ENCODE results near the gene CASP5.

CASP5 gene

GRCh38 chr11:104997288-104997687 is 25.7 kb downstream of the CASP5 start:
- H3K4ac ChIP-seq (ENCODE audit: low read length) = no peak overlapping the region
- no CpG with 5 or more reads among the region's 6 CpGs for WGBS, 2 donors (ENCODE audit: extremely low coverage in 2 of 2, insufficient read length in 2 of 2, insufficient replicate concordance in 1 of 2)

GRCh38 chr11:104995001-104995408 is 28.0 kb downstream of the CASP5 start:
- H3K9ac ChIP-seq (ENCODE audit: low read depth, low read length, poor library complexity) = no peak overlapping the region
- no peak overlapping the region for H2BK12ac ChIP-seq (ENCODE audit: low read length)
- no peak for DNase-seq (ENCODE audit: low spot score)
- no peaks in the 10 kb centered on the region for H3K27me3 ChIP-seq (ENCODE audit: control insufficient read depth in 3 of 3, insufficient read depth in 3 of 3, low read depth in 1 of 3, low read length in 3 of 3)
- no CpG with 5 or more reads among the region's 2 CpGs for WGBS, 2 donors (ENCODE audit: extremely low coverage in 2 of 2, insufficient read length in 2 of 2, insufficient replicate concordance in 1 of 2)
- no peak overlapping the region for H2BK5ac ChIP-seq (ENCODE audit: low read length)
- no peak overlapping the region for H3K4ac ChIP-seq (ENCODE audit: low read length)
- no peaks in the 10 kb centered on the region for H3K79me1 ChIP-seq (ENCODE audit: low read depth, low read length)
- no peak overlapping the region for H3K4me3 ChIP-seq (ENCODE audit: low read length in 2 of 2)
- no peak overlapping the region for H3K14ac ChIP-seq (ENCODE audit: low read length)
- no peak overlapping the region for H2BK120ac ChIP-seq (ENCODE audit: low read depth, low read length)
- peak overlapping the region; percentile 76 for H2AFZ ChIP-seq (ENCODE audit: low read length)
- H3K27ac ChIP-seq (replicated peaks; ENCODE audit: low read length) = no peak overlapping the region
- H3K18ac ChIP-seq (ENCODE audit: low read length) = no peak overlapping the region
- H2AK5ac ChIP-seq (ENCODE audit: low read depth, low read length) = no peak overlapping the region
- no peak overlapping the region for H3K23ac ChIP-seq (ENCODE audit: low read depth, low read length, poor library complexity)
- H3K9me3 ChIP-seq (replicated peaks in 1 of 2; ENCODE audit: control insufficient read depth in 2 of 2, insufficient read depth in 1 of 2, low read depth in 1 of 2, low read length in 2 of 2) = no peaks in the 10 kb centered on the region
- H3K4me2 ChIP-seq (ENCODE audit: insufficient read depth, low read length, poor library complexity, severe bottlenecking) = no peak overlapping the region
- H4K8ac ChIP-seq (ENCODE audit: low read depth, low read length) = no peak overlapping the region
- no peaks in the 10 kb centered on the region for H3K4me1 ChIP-seq (ENCODE audit: control insufficient read depth in 2 of 2, insufficient read depth in 1 of 2, low read depth in 1 of 2, low read length in 2 of 2)
- H2BK15ac ChIP-seq (ENCODE audit: low read length) = no peak overlapping the region
- H3K36me3 ChIP-seq (replicated peaks in 1 of 2; ENCODE audit: control insufficient read depth in 2 of 2, insufficient read depth in 2 of 2, low read length in 2 of 2) = no peaks in the 10 kb centered on the region
- H4K91ac ChIP-seq (ENCODE audit: low read depth, low read length, poor library complexity) = no peak overlapping the region

More at GRCh38 chr11:104997288-104997687, 25.7 kb downstream of the CASP5 start:
- H3K79me1 ChIP-seq (ENCODE audit: low read depth, low read length) = no peaks in the 10 kb centered on the region
- no peaks in the 10 kb centered on the region for H3K27me3 ChIP-seq (ENCODE audit: control insufficient read depth in 3 of 3, insufficient read depth in 3 of 3, low read depth in 1 of 3, low read length in 3 of 3)
- H3K14ac ChIP-seq (ENCODE audit: low read length) = no peak overlapping the region
- H3K9ac ChIP-seq (ENCODE audit: low read depth, low read length, poor library complexity) = no peak overlapping the region
- no peak overlapping the region for H4K8ac ChIP-seq (ENCODE audit: low read depth, low read length)
- no peak overlapping the region for H2BK12ac ChIP-seq (ENCODE audit: low read length)
- no peaks in the 10 kb centered on the region for H3K9me3 ChIP-seq (replicated peaks in 1 of 2; ENCODE audit: control insufficient read depth in 2 of 2, insufficient read depth in 1 of 2, low read depth in 1 of 2, low read length in 2 of 2)
- no peaks in the 10 kb centered on the region for H3K4me1 ChIP-seq (ENCODE audit: control insufficient read depth in 2 of 2, insufficient read depth in 1 of 2, low read depth in 1 of 2, low read length in 2 of 2)
- no peak overlapping the region for H2AK5ac ChIP-seq (ENCODE audit: low read depth, low read length)
- no peak overlapping the region for H3K27ac ChIP-seq (replicated peaks; ENCODE audit: low read length)
- no peak for DNase-seq (ENCODE audit: low spot score)
- no peaks in the 10 kb centered on the region for H3K36me3 ChIP-seq (replicated peaks in 1 of 2; ENCODE audit: control insufficient read depth in 2 of 2, insufficient read depth in 2 of 2, low read length in 2 of 2)
- no peak overlapping the region for H3K18ac ChIP-seq (ENCODE audit: low read length)
- no peak overlapping the region for H2BK5ac ChIP-seq (ENCODE audit: low read length)
- no peak overlapping the region for H4K91ac ChIP-seq (ENCODE audit: low read depth, low read length, poor library complexity)
- peak overlapping the region; percentile 45 for H2AFZ ChIP-seq (ENCODE audit: low read length)
- H3K4me3 ChIP-seq (ENCODE audit: low read length in 2 of 2) = no peak overlapping the region
- no peak overlapping the region for H2BK15ac ChIP-seq (ENCODE audit: low read length)
- H3K23ac ChIP-seq (ENCODE audit: low read depth, low read length, poor library complexity) = no peak overlapping the region
- H2BK120ac ChIP-seq (ENCODE audit: low read depth, low read length) = no peak overlapping the region
- H3K4me2 ChIP-seq (ENCODE audit: insufficient read depth, low read length, poor library complexity, severe bottlenecking) = no peak overlapping the region

- no peak overlapping the region for H3K14ac ChIP-seq (ENCODE audit: low read length)
- no peaks in the 10 kb centered on the region for H3K4me1 ChIP-seq (ENCODE audit: control insufficient read depth in 2 of 2, insufficient read depth in 1 of 2, low read depth in 1 of 2, low read length in 2 of 2)
- no peak overlapping the region for H2AFZ ChIP-seq (ENCODE audit: low read length)
- no peaks in the 10 kb centered on the region for H3K27me3 ChIP-seq (ENCODE audit: control insufficient read depth in 3 of 3, insufficient read depth in 3 of 3, low read depth in 1 of 3, low read length in 3 of 3)
- H2AK5ac ChIP-seq (ENCODE audit: low read depth, low read length) = no peak overlapping the region
- no peak for DNase-seq (ENCODE audit: low spot score)
- H3K27ac ChIP-seq (replicated peaks; ENCODE audit: low read length) = no peak overlapping the region
- no peaks in the 10 kb centered on the region for H3K36me3 ChIP-seq (replicated peaks in 1 of 2; ENCODE audit: control insufficient read depth in 2 of 2, insufficient read depth in 2 of 2, low read length in 2 of 2)
- H2BK5ac ChIP-seq (ENCODE audit: low read length) = no peak overlapping the region
- no peak overlapping the region for H3K4me3 ChIP-seq (ENCODE audit: low read length in 2 of 2)
- no CpG with 5 or more reads among the region's 1 CpG for WGBS, 2 donors (ENCODE audit: extremely low coverage in 2 of 2, insufficient read length in 2 of 2, insufficient replicate concordance in 1 of 2)
- H3K9ac ChIP-seq (ENCODE audit: low read depth, low read length, poor library complexity) = no peak overlapping the region
- H4K91ac ChIP-seq (ENCODE audit: low read depth, low read length, poor library complexity) = no peak overlapping the region
- H3K9me3 ChIP-seq (replicated peaks in 1 of 2; ENCODE audit: control insufficient read depth in 2 of 2, insufficient read depth in 1 of 2, low read depth in 1 of 2, low read length in 2 of 2) = no peaks in the 10 kb centered on the region
- H2BK120ac ChIP-seq (ENCODE audit: low read depth, low read length) = no peak overlapping the region
- no peak overlapping the region for H3K4ac ChIP-seq (ENCODE audit: low read length)
- H2BK15ac ChIP-seq (ENCODE audit: low read length) = no peak overlapping the region
- no peak overlapping the region for H4K8ac ChIP-seq (ENCODE audit: low read depth, low read length)
- H3K23ac ChIP-seq (ENCODE audit: low read depth, low read length, poor library complexity) = no peak overlapping the region
- H3K79me1 ChIP-seq (ENCODE audit: low read depth, low read length) = no peaks in the 10 kb centered on the region
- no peak overlapping the region for H3K18ac ChIP-seq (ENCODE audit: low read length)
- no peak overlapping the region for H2BK12ac ChIP-seq (ENCODE audit: low read length)
- H3K4me2 ChIP-seq (ENCODE audit: insufficient read depth, low read length, poor library complexity, severe bottlenecking) = no peak overlapping the region
These were observed 30.2 kb downstream of the CASP5 start for GRCh38 chr11:104992781-104993180.

- H3K36me3 ChIP-seq (replicated peaks in 1 of 2; ENCODE audit: control insufficient read depth in 2 of 2, insufficient read depth in 2 of 2, low read length in 2 of 2) = no peaks in the 10 kb centered on the region
- H4K91ac ChIP-seq (ENCODE audit: low read depth, low read length, poor library complexity) = no peak overlapping the region
- no peaks in the 10 kb centered on the region for H3K79me1 ChIP-seq (ENCODE audit: low read depth, low read length)
- no peak overlapping the region for H2BK15ac ChIP-seq (ENCODE audit: low read length)
- H3K4me3 ChIP-seq (ENCODE audit: low read length in 2 of 2) = no peak overlapping the region
- no peak overlapping the region for H2AK5ac ChIP-seq (ENCODE audit: low read depth, low read length)
- no peak overlapping the region for H3K9ac ChIP-seq (ENCODE audit: low read depth, low read length, poor library complexity)
- no peak for DNase-seq (ENCODE audit: low spot score)
- no peak overlapping the region for H2BK5ac ChIP-seq (ENCODE audit: low read length)
- no peaks in the 10 kb centered on the region for H3K9me3 ChIP-seq (replicated peaks in 1 of 2; ENCODE audit: control insufficient read depth in 2 of 2, insufficient read depth in 1 of 2, low read depth in 1 of 2, low read length in 2 of 2)
- H3K23ac ChIP-seq (ENCODE audit: low read depth, low read length, poor library complexity) = no peak overlapping the region
- no peak overlapping the region for H3K4ac ChIP-seq (ENCODE audit: low read length)
- H3K27ac ChIP-seq (replicated peaks; ENCODE audit: low read length) = no peak overlapping the region
- H2AFZ ChIP-seq (ENCODE audit: low read length) = no peak overlapping the region
- H3K27me3 ChIP-seq (ENCODE audit: control insufficient read depth in 3 of 3, insufficient read depth in 3 of 3, low read depth in 1 of 3, low read length in 3 of 3) = no peaks in the 10 kb centered on the region
- no peak overlapping the region for H3K18ac ChIP-seq (ENCODE audit: low read length)
- no peaks in the 10 kb centered on the region for H3K4me1 ChIP-seq (ENCODE audit: control insufficient read depth in 2 of 2, insufficient read depth in 1 of 2, low read depth in 1 of 2, low read length in 2 of 2)
- no peak overlapping the region for H2BK12ac ChIP-seq (ENCODE audit: low read length)
- no peak overlapping the region for H3K14ac ChIP-seq (ENCODE audit: low read length)
- WGBS, 2 donors (ENCODE audit: extremely low coverage in 2 of 2, insufficient read length in 2 of 2, insufficient replicate concordance in 1 of 2) = no CpG with 5 or more reads among the region's 4 CpGs
- H2BK120ac ChIP-seq (ENCODE audit: low read depth, low read length) = no peak overlapping the region
- H4K8ac ChIP-seq (ENCODE audit: low read depth, low read length) = no peak overlapping the region
- H3K4me2 ChIP-seq (ENCODE audit: insufficient read depth, low read length, poor library complexity, severe bottlenecking) = no peak overlapping the region
These were observed 31.0 kb downstream of the CASP5 start for GRCh38 chr11:104991994-104992393.
